HCT116 (cell line): ENCODE data around the gene TOR4A. TPM values are rescaled to one million over a fixed set of nuclear protein-coding genes. Genes with fewer than 3 reads are reported as not detected.
A peak's percentile ranks its signal among the peaks of the same experiment; 100 is the strongest.

Experiments used
- ATAC-seq: fragments of 200-7000 bp; cut with Tn5 transposase; 2 replicates; pipeline ENCODE4 v1.9.1; 2020; ENCODE audit warnings: mild to moderate bottlenecking, moderate library complexity
- BruUV-seq: library from RNA; stranded (reverse); fragments of 400-500 nt; replicated peaks from 2 replicates; lab custom pipeline; 2021; lab: Mats Ljungman, UMichigan
- CTCF ChIA-PET: fragments of 300-600 bp; sonication (Branson Sonifier 250); formaldehyde crosslinking; loops from one replicate; lab custom pipeline; 2021; ENCODE audit warnings: antibody characterized with exemption; lab: Charles Lee
- POLR2A ChIA-PET: fragments of 300-600, 350-600 bp; sonication (Branson Sonifier 250); formaldehyde crosslinking; loops from one replicate; lab custom pipeline; 2021; ENCODE audit warnings: antibody characterized with exemption; lab: Charles Lee
- RAD21 ChIA-PET, 2 experiments: fragments of 300-600 bp; sonication (Branson Sonifier 250); formaldehyde crosslinking; loops; one replicate each; lab custom pipeline; 2023; ENCODE audit warnings: low total read pairs in 2 of 2; ENCODE audit not compliant: uncharacterized antibody in 2 of 2, unreplicated experiment in 2 of 2, low non-redundant PET in 1 of 2; lab: Charles Lee
- DNase-seq: peaks from one replicate; pipeline ENCODE4 v3.0.0-alpha.2; 2010; ENCODE audit warnings: low read depth, low spot score
- H2AFZ ChIP-seq: fragments of 200-600 bp; shearing (Covaris generic), sonication (generic); 2 replicates; pipeline ENCODE4 v1.6.1; 2017; ENCODE audit warnings: low read depth, mixed run types, mixed read lengths, antibody characterized with exemption, low read length; ENCODE audit not compliant: poor library complexity, severe bottlenecking
- H3K27ac ChIP-seq: 2 replicates; pipeline ENCODE4 v1.5.1; 2012; ENCODE audit warnings: low read depth, low read length
- H3K27me3 ChIP-seq: fragments of 200-600 bp; sonication (generic); 2 replicates; pipeline ENCODE4 v1.6.1; 2016; ENCODE audit warnings: mixed run types, low read length, mixed read lengths; ENCODE audit not compliant: insufficient read depth
- H3K36me3 ChIP-seq, 2 experiments: fragments of 200-500 bp in 1 of 2; fragments of 200-600 bp in 1 of 2; sonication (Bioruptor generic) in 1 of 2; sonication (generic) in 1 of 2; 2 replicates each; pipeline versions ENCODE4 v1.5.1 to v1.6.1; 2014 to 2016; ENCODE audit warnings: low read length in 2 of 2, inconsistent platforms in 1 of 2, mixed read lengths in 1 of 2, mixed run types in 1 of 2; ENCODE audit not compliant: insufficient read depth in 2 of 2, control insufficient read depth in 1 of 2
- H3K4me1 ChIP-seq, 2 experiments: fragments of 200-600 bp in 1 of 2; sonication (generic) in 1 of 2; 2 replicates each; pipeline versions ENCODE4 v1.5.1 to v1.6.1; 2012 to 2017; ENCODE audit warnings: low read length in 2 of 2, inconsistent platforms in 1 of 2, mild to moderate bottlenecking in 1 of 2, mixed read lengths in 1 of 2, mixed run types in 1 of 2, moderate library complexity in 1 of 2; ENCODE audit not compliant: insufficient read depth in 2 of 2, control insufficient read depth in 1 of 2
- H3K4me2 ChIP-seq: fragments of 200-600 bp; sonication (generic); 2 replicates; pipeline ENCODE4 v1.6.1; 2017; ENCODE audit warnings: mixed run types, low read length, mixed read lengths
- H3K4me3 ChIP-seq, 2 experiments: fragments of 200-600 bp in 1 of 2; sonication (generic) in 1 of 2; replicated peaks in 1 of 2; 2 replicates each; pipeline ENCODE4 v1.5.1; 2011 to 2016; ENCODE audit warnings: low read length in 2 of 2, control low read depth in 1 of 2, low read depth in 1 of 2, mild to moderate bottlenecking in 1 of 2, mixed read lengths in 1 of 2, mixed run types in 1 of 2
- H3K79me2 ChIP-seq: fragments of 200-600 bp; sonication (generic); 2 replicates; pipeline ENCODE4 v1.6.1; 2017; ENCODE audit warnings: mild to moderate bottlenecking, mixed run types, low read length, moderate library complexity, mixed read lengths; ENCODE audit not compliant: insufficient read depth
- H3K9ac ChIP-seq: fragments of 200-600 bp; sonication (generic); 2 replicates; pipeline ENCODE4 v1.6.1; 2016; ENCODE audit warnings: low read length, mixed read lengths
- H3K9me2 ChIP-seq: fragments of 200-600 bp; sonication (generic), shearing (Covaris generic); 2 replicates; pipeline ENCODE4 v1.6.1; 2017; ENCODE audit warnings: mixed run types, mild to moderate bottlenecking, moderate library complexity; ENCODE audit not compliant: insufficient read depth
- H3K9me3 ChIP-seq, 2 experiments: fragments of 200-500 bp in 1 of 2; fragments of 200-600 bp in 1 of 2; sonication (Bioruptor generic) in 1 of 2; sonication (generic) in 1 of 2; 2 replicates each; pipeline ENCODE4 v1.6.1; 2014 to 2017; ENCODE audit warnings: low read length in 2 of 2, mixed read lengths in 2 of 2, inconsistent platforms in 1 of 2, low read depth in 1 of 2, mild to moderate bottlenecking in 1 of 2, mixed run types in 1 of 2, moderate library complexity in 1 of 2; ENCODE audit not compliant: control insufficient read depth in 1 of 2, insufficient read depth in 1 of 2
- H4K20me1 ChIP-seq: fragments of 200-600 bp; sonication (generic), shearing (Covaris generic); 2 replicates; pipeline ENCODE4 v1.6.1; 2017; ENCODE audit warnings: mixed run types, mild to moderate bottlenecking, moderate library complexity; ENCODE audit not compliant: insufficient read depth
- EGR1 ChIP-seq: IDR thresholded peaks from 2 replicates; pipeline ENCODE4 v1.6.1; 2012; ENCODE audit warnings: low read depth
- ELF1 ChIP-seq: IDR thresholded peaks from 2 replicates; pipeline ENCODE4 v1.6.1; 2012; ENCODE audit warnings: low read depth, borderline replicate concordance
- EZH2phosphoT487 ChIP-seq: fragments of 200-600 bp; IDR thresholded peaks from 2 replicates; pipeline ENCODE4 v1.6.1; 2018; ENCODE audit warnings: antibody characterized with exemption, borderline replicate concordance
- FOSL1 ChIP-seq: IDR thresholded peaks from 2 replicates; pipeline ENCODE4 v1.6.1; 2012; ENCODE audit warnings: low read depth
- RAD21 ChIP-seq: IDR thresholded peaks from 2 replicates; pipeline ENCODE4 v1.6.1; 2012; ENCODE audit warnings: low read depth, mild to moderate bottlenecking
- SP1 ChIP-seq: IDR thresholded peaks from 2 replicates; pipeline ENCODE4 v1.6.1; 2012; ENCODE audit warnings: low read depth
- SRF ChIP-seq: IDR thresholded peaks from 2 replicates; pipeline ENCODE4 v1.6.1; 2012; ENCODE audit warnings: low read depth
- TCF7L2 ChIP-seq: IDR thresholded peaks from 2 replicates; pipeline ENCODE4 v1.7.0; 2011; ENCODE audit warnings: borderline replicate concordance, inconsistent platforms; ENCODE audit not compliant: insufficient read depth, insufficient read length; ENCODE audit errors: extremely low read depth
- YY1 ChIP-seq: IDR thresholded peaks from 2 replicates; pipeline ENCODE4 v1.6.1; 2011; ENCODE audit warnings: low read length, low read depth, moderate library complexity, mild to moderate bottlenecking; ENCODE audit not compliant: insufficient replicate concordance; ENCODE audit errors: extremely low read depth
- ZFX ChIP-seq: fragments of 450-650 bp; IDR thresholded peaks from 2 replicates; pipeline ENCODE4 v1.6.1; 2017
- ZNF274 ChIP-seq: fragments of 200-500 bp; sonication (Bioruptor generic); IDR thresholded peaks from 2 replicates; pipeline ENCODE4 v1.6.1; 2014; ENCODE audit warnings: mild to moderate bottlenecking, low read depth, low read length, inconsistent platforms
- intact Hi-C: fragments of 100-400 bp; cut with micrococcal nuclease; formaldehyde crosslinking; loops from 2 replicates; pipeline ENCODE4 v1.10.0; 2022
- total RNA-seq: library from RNA; stranded (reverse); gene quantifications from one replicate; pipeline ENCODE4 v1.2.1, GENCODE V29; 2021; ENCODE audit not compliant: unreplicated experiment
- TF ChIP-seq, protein P1 (sequence below): IDR thresholded peaks from 2 replicates; pipeline ENCODE4 v1.6.1; 2012
- TF ChIP-seq, protein P2 (sequence below): IDR thresholded peaks from 2 replicates; pipeline ENCODE4 v1.6.1; 2011; ENCODE audit warnings: mild to moderate bottlenecking, low read length, moderate library complexity; ENCODE audit not compliant: insufficient replicate concordance; ENCODE audit errors: extremely low read depth
- TF ChIP-seq, protein P3 (sequence below): IDR thresholded peaks from 2 replicates; pipeline ENCODE4 v1.6.1; 2012; ENCODE audit warnings: low read depth
- TF ChIP-seq, protein P4 (sequence below): IDR thresholded peaks from 2 replicates; pipeline ENCODE4 v1.6.1; 2012

TOR4A gene
- total RNA-seq, 1 experiment from 2014 or later = 34.0 TPM

DNA sequence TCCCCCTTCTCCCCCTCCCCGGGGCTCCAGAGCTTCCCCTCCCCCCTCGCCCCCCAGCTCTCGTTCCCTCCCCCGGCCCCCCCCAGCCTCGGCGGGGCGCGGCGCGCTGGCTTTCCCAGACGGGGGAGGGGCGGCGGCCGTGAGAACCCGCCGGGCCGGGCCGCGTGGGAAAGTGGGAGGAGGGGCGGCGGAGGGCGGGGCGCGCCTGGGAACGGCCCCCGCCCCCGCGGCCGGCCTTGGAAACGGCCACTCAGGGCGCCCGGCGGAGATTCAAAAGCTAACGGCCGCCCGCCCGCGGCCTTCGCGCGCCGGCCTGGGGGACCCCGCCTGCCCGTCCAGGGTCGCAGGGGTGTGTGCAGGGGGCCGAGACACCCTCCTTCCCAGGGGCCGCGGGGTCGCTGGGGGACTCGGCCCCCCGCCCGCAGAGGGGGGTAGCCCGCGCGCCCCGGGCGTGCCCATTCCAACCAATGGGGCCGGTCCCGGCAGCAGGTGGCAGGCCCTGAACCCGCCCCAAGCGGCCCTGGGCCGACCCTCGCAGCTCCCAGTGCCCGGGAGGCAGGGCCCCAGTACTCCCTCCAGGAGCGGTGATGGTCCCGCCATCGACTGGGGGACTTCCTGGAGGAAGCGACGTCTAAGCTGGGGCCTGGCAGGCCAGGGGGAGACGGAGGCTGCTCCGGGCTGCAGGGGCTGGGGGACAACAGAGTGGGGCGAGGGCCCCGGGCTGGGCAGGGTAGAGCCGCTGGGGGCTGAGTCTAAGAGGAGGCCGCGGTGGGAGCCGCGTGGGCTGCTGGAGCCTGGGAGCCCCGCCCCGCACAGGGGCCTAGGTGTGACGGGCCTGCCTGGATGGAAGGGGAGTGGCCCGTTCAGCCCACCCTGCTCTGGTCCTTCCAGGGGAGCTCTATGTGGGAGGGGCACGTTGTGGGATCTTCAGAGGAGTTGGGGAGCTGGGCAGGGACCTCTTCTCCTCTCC lies 38.8 kb downstream of the TOR4A start (continued):
- TF ChIP-seq, protein P1, sequence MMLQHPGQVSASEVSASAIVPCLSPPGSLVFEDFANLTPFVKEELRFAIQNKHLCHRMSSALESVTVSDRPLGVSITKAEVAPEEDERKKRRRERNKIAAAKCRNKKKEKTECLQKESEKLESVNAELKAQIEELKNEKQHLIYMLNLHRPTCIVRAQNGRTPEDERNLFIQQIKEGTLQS = no peak

DNA sequence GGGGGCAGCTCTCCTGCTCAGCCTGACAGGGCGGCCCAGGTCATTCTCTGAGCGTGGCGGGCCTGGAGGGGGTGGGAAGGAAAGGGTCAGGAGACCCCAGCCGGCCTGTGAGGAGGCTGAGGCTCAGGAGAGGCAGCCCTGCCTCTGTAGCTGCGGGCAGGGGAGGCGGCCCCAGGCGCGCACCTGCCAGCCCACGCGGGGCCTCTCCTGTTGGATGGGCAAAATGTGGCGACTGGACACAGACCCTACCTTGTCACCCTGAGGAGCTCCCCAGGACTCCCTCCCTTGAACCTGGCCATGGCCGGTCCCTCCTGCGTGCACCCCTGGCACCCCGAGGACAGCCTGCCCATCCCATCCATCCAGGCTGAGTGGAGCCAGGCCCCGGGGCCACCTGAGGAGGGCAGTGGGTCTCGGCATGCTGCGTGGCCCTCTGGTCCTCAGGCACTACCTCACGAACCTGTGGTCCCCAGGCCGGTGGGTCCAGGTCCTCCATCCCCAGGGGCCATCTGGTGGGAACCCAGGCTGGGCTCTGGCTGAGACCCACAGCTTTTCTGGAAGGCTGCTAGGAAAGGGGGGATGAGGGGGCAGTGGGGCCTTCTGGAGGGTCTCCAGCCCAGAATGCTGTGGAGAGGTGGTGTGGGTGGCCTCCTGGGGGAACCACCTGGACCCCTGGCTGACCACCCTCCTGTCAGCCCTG lies 39.6 kb downstream of the TOR4A start:
- H3K27me3 ChIP-seq = no peaks in the 10 kb centered on the region
- H2AFZ ChIP-seq = no peak overlapping the region
- peak overlapping the region; percentile 71; the same call in 1 of the 2 replicates for H3K4me2 ChIP-seq
- no TSS peak for BruUV-seq
- no peaks in the 10 kb centered on the region for H3K9me2 ChIP-seq
- H4K20me1 ChIP-seq = no peaks in the 10 kb centered on the region
- ATAC-seq (no peak), DNase-seq (no peak)
- no peaks in the 10 kb centered on the region for H3K9me3 ChIP-seq
- CTCF ChIA-PET = interaction anchor here (1.2 kb wide), 1 partner anchor 106 kb away, joined by 3 read pairs; the partner anchor contains the start of gene EXD3
- intact Hi-C loops = no loop called here
- POLR2A ChIA-PET = interaction anchor here (1.0 kb wide), 1 partner anchor 10 kb away, joined by 3 read pairs; no protein-coding TSS in a partner anchor
- no peak overlapping the region for H3K9ac ChIP-seq
- H3K36me3 ChIP-seq = no peaks in the 10 kb centered on the region
- RAD21 ChIA-PET = no interaction called here
- no peak overlapping the region; the same call in 1 of the 2 replicates for H3K27ac ChIP-seq
- no peak overlapping the region for H3K4me3 ChIP-seq
- peaks cover 14 to 33% of the 10 kb centered on the region in 2 experiments for H3K4me1 ChIP-seq
- H3K79me2 ChIP-seq = no peaks in the 10 kb centered on the region
- TF ChIP-seq, protein P2, sequence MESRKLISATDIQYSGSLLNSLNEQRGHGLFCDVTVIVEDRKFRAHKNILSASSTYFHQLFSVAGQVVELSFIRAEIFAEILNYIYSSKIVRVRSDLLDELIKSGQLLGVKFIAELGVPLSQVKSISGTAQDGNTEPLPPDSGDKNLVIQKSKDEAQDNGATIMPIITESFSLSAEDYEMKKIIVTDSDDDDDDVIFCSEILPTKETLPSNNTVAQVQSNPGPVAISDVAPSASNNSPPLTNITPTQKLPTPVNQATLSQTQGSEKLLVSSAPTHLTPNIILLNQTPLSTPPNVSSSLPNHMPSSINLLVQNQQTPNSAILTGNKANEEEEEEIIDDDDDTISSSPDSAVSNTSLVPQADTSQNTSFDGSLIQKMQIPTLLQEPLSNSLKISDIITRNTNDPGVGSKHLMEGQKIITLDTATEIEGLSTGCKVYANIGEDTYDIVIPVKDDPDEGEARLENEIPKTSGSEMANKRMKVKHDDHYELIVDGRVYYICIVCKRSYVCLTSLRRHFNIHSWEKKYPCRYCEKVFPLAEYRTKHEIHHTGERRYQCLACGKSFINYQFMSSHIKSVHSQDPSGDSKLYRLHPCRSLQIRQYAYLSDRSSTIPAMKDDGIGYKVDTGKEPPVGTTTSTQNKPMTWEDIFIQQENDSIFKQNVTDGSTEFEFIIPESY = no peak
- TF ChIP-seq YY1 (no peak), SP1 (no peak), EGR1 (no peak), TCF7L2 (no peak), FOSL1 (no peak), RAD21 (no peak), EZH2phosphoT487 (no peak), ELF1 (no peak), SRF (no peak), ZFX (no peak), ZNF274 (no peak)
- TF ChIP-seq, protein P3, sequence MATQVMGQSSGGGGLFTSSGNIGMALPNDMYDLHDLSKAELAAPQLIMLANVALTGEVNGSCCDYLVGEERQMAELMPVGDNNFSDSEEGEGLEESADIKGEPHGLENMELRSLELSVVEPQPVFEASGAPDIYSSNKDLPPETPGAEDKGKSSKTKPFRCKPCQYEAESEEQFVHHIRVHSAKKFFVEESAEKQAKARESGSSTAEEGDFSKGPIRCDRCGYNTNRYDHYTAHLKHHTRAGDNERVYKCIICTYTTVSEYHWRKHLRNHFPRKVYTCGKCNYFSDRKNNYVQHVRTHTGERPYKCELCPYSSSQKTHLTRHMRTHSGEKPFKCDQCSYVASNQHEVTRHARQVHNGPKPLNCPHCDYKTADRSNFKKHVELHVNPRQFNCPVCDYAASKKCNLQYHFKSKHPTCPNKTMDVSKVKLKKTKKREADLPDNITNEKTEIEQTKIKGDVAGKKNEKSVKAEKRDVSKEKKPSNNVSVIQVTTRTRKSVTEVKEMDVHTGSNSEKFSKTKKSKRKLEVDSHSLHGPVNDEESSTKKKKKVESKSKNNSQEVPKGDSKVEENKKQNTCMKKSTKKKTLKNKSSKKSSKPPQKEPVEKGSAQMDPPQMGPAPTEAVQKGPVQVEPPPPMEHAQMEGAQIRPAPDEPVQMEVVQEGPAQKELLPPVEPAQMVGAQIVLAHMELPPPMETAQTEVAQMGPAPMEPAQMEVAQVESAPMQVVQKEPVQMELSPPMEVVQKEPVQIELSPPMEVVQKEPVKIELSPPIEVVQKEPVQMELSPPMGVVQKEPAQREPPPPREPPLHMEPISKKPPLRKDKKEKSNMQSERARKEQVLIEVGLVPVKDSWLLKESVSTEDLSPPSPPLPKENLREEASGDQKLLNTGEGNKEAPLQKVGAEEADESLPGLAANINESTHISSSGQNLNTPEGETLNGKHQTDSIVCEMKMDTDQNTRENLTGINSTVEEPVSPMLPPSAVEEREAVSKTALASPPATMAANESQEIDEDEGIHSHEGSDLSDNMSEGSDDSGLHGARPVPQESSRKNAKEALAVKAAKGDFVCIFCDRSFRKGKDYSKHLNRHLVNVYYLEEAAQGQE = no peak
- TF ChIP-seq, protein P4, sequence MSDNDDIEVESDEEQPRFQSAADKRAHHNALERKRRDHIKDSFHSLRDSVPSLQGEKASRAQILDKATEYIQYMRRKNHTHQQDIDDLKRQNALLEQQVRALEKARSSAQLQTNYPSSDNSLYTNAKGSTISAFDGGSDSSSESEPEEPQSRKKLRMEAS = no peak
- TF ChIP-seq, protein P1 = no peak
